GM19351 (cell line): ENCODE data around the gene GOLGA1.
"Not testable (repeated sequence)": the region's sequence is repeated elsewhere in the genome, so short reads cannot be mapped to it uniquely, and the experiment has no call there.

Experiments
- ATAC-seq: cut with Tn5 transposase; IDR thresholded peaks from one replicate; pipeline ENCODE4 v1.9.1; 2021; ENCODE audit warnings: mild to moderate bottlenecking, moderate library complexity; ENCODE audit not compliant: unreplicated experiment

Gene GOLGA1

GRCh38 chr9:124839612-124840299, 101.1 kb downstream of the GOLGA1 start:
- no peak for ATAC-seq

GRCh38 chr9:124838567-124839275, 102.2 kb downstream of the GOLGA1 start:
- not testable (repeated sequence) for ATAC-seq

- ATAC-seq, result not testable (repeated sequence)
Measured at GRCh38 chr9:124838132-124838531, 102.8 kb downstream of the GOLGA1 start.

- no peak for ATAC-seq
Measured at GRCh38 chr9:124835026-124835557, 105.8 kb downstream of the GOLGA1 start.

- ATAC-seq, result no peak
Measured at GRCh38 chr9:124834591-124834990, 106.3 kb downstream of the GOLGA1 start.

- ATAC-seq, result no peak
Measured at GRCh38 chr9:124831642-124832364, 109.1 kb downstream of the GOLGA1 start.

GRCh38 chr9:124830593-124830992, 110.3 kb downstream of the GOLGA1 start:
- ATAC-seq, result no peak

- no peak for ATAC-seq
Measured at GRCh38 chr9:124829334-124829669, 111.6 kb downstream of the GOLGA1 start.

- ATAC-seq, result no peak
Measured at GRCh38 chr9:124828489-124829333, 112.2 kb downstream of the GOLGA1 start.
